Right cardiac atrium (tissue), 5 donors: ENCODE results near the gene PSMB7. TPM values are rescaled to one million over a fixed set of nuclear protein-coding genes. Genes with fewer than 3 reads are reported as not detected.

ENCODE experiments used
- ATAC-seq, 2 donors: fragments of 200-7000 bp; cut with Tn5 transposase; one replicate each; pipeline versions ENCODE4 v1.8.0 to v1.9.1; 2020; ENCODE audit warnings: moderate library complexity in 2 of 2, mild to moderate bottlenecking in 1 of 2
- DNase-seq, 3 donors: peaks; one replicate each; pipeline ENCODE4 v3.0.0-alpha.2; 2020
- H3K27ac ChIP-seq: one replicate; pipeline ENCODE4 v1.5.1; 2013; ENCODE audit warnings: mild to moderate bottlenecking, low read length, control low read depth, moderate library complexity
- H3K27me3 ChIP-seq: one replicate; pipeline ENCODE4 v1.6.1; 2013; ENCODE audit not compliant: control insufficient read depth, insufficient read depth
- H3K4me1 ChIP-seq: one replicate; pipeline ENCODE4 v1.6.1; 2013; ENCODE audit warnings: low read length; ENCODE audit not compliant: control insufficient read depth, insufficient read depth
- H3K4me3 ChIP-seq: one replicate; pipeline ENCODE4 v1.5.1; 2013; ENCODE audit warnings: low read length, control low read depth
- H3K9me3 ChIP-seq: one replicate; pipeline ENCODE4 v1.6.1; 2013; ENCODE audit warnings: low read length; ENCODE audit not compliant: control insufficient read depth
- WGBS: extraction: QIAGEN DNeasy Blood & Tissue Kit; methylation state at CpG from one replicate; pipeline ENCODE4 v1.1.7; 2013; 5-methylcytosine and 5-hydroxymethylcytosine counted together
- intact Hi-C, 4 donors: fragments of 100-400 bp; cut with DNase I; formaldehyde crosslinking; loops; one replicate each; pipeline versions ENCODE4 v1.11.0 to v1.14.0; 2022 to 2023
- polyA plus RNA-seq: library from polyadenylated mRNA; stranded (reverse); fragments of 200-250 nt; gene quantifications from one replicate; pipeline ENCODE4 v1.2.3, GENCODE V29; 2013
- total RNA-seq, 4 donors: library from RNA; stranded (reverse); fragmentation: NEBNext Ultra II Directional; extraction: Animal tissue kit (Norgen Biotek cat#: 25700); gene quantifications; one replicate each; pipeline ENCODE4 v1.2.1, GENCODE V29; 2021
- donor health status: healthy with polysubstance abuse.
- donor health status: DM: no; HTN: yes; CAD: no.
- donor health status: DM: no; HTN: no; CAD: no.
- donor health status: DM: no; HTN: yes; CAD: no; lungs with severe emphysema.
- donor health status: DM: yes; HTN: yes; CAD: no.

The PSMB7 gene
- total and polyA plus RNA-seq, 5 donors: 130 to 203 (median 138) TPM

GRCh38 chr9:124348831-124349230 is 66.4 kb downstream of the PSMB7 start:
- 92% methylated on average over 12 of the region's 12 CpGs for WGBS
- no peak for ATAC-seq
- H3K4me3 ChIP-seq: no peak overlapping the region
- no peaks in the 10 kb centered on the region for H3K4me1 ChIP-seq
- H3K27ac ChIP-seq: no peak overlapping the region
- no peaks in the 10 kb centered on the region for H3K9me3 ChIP-seq
- DNase-seq: peak in 1 of 3 donors; percentile 36
- H3K27me3 ChIP-seq: no peaks in the 10 kb centered on the region
- intact Hi-C loops: no loop called here

GRCh38 chr9:124348363-124348762 is 66.9 kb downstream of the PSMB7 start:
- Histone ChIP-seq H3K4me1 (no peaks in the 10 kb centered on the region), H3K27me3 (no peaks in the 10 kb centered on the region), H3K27ac (no peak overlapping the region), H3K9me3 (no peaks in the 10 kb centered on the region), H3K4me3 (no peak overlapping the region)
- intact Hi-C loops: no loop called here
- ATAC-seq (no peak), DNase-seq (no peak)
- WGBS: 95% methylated on average over 3 of the region's 3 CpGs

GRCh38 chr9:124347968-124348358 is 67.3 kb downstream of the PSMB7 start:
- 79% methylated on average over 8 of the region's 8 CpGs for WGBS
- DNase-seq: peak in 1 of 3 donors; percentile 20
- Histone ChIP-seq H3K4me3 (no peak overlapping the region), H3K9me3 (no peaks in the 10 kb centered on the region), H3K27me3 (no peaks in the 10 kb centered on the region), H3K27ac (no peak overlapping the region), H3K4me1 (no peaks in the 10 kb centered on the region)
- ATAC-seq: no peak
- intact Hi-C loops: no loop called here

GRCh38 chr9:124347206-124347967 is 67.9 kb downstream of the PSMB7 start:
- H3K4me1 ChIP-seq: peaks cover 2% of the 10 kb centered on the region
- ATAC-seq (no peak), DNase-seq (peak in 1 of 3 donors; percentile 48)
- H3K27ac ChIP-seq: no peak overlapping the region
- intact Hi-C loops: no loop called here
- no peaks in the 10 kb centered on the region for H3K27me3 ChIP-seq
- H3K9me3 ChIP-seq: no peaks in the 10 kb centered on the region
- WGBS: 66% methylated on average over 26 of the region's 26 CpGs
- no peak overlapping the region for H3K4me3 ChIP-seq

GRCh38 chr9:124346347-124347163 is 68.7 kb downstream of the PSMB7 start:
- H3K27me3 ChIP-seq: no peaks in the 10 kb centered on the region
- WGBS: 90% methylated on average over 34 of the region's 34 CpGs
- no peak overlapping the region for H3K27ac ChIP-seq
- ATAC-seq: no peak
- no peak overlapping the region for H3K4me3 ChIP-seq
- H3K9me3 ChIP-seq: no peaks in the 10 kb centered on the region
- peaks cover 2% of the 10 kb centered on the region for H3K4me1 ChIP-seq
- DNase-seq: peak in 1 of 3 donors; percentile 42
- intact Hi-C loops: no loop called here

GRCh38 chr9:124345751-124346281 is 69.4 kb downstream of the PSMB7 start:
- DNase-seq: peak; percentile 10 to 48 (median 31)
- Histone ChIP-seq H3K27me3 (no peaks in the 10 kb centered on the region), H3K4me1 (peaks cover 2% of the 10 kb centered on the region), H3K4me3 (no peak overlapping the region), H3K9me3 (no peaks in the 10 kb centered on the region), H3K27ac (no peak overlapping the region)
- ATAC-seq: no peak
- intact Hi-C loops: no loop called here
- 89% methylated on average over 9 of the region's 9 CpGs for WGBS

- ATAC-seq (no peak), DNase-seq (peak; percentile 4 to 21 (median 21))
- Histone ChIP-seq H3K27ac (no peak overlapping the region), H3K4me3 (no peak overlapping the region), H3K4me1 (peaks cover 2% of the 10 kb centered on the region), H3K9me3 (no peaks in the 10 kb centered on the region), H3K27me3 (no peaks in the 10 kb centered on the region)
- intact Hi-C loops: no loop called here
- WGBS: 86% methylated on average over 14 of the region's 14 CpGs
Measured at GRCh38 chr9:124345063-124345462, 70.2 kb downstream of the PSMB7 start.

- DNase-seq (peak; percentile 7 to 61 (median 40)), ATAC-seq (no peak)
- Histone ChIP-seq H3K27ac (no peak overlapping the region), H3K4me1 (peaks cover 2% of the 10 kb centered on the region), H3K27me3 (no peaks in the 10 kb centered on the region), H3K4me3 (no peak overlapping the region), H3K9me3 (no peaks in the 10 kb centered on the region)
- WGBS: 87% methylated on average over 29 of the region's 29 CpGs
- intact Hi-C loops: no loop called here
Measured at GRCh38 chr9:124344291-124345050, 70.8 kb downstream of the PSMB7 start.

GRCh38 chr9:124343533-124344290 is 71.5 kb downstream of the PSMB7 start:
- 84% methylated on average over 23 of the region's 23 CpGs for WGBS
- DNase-seq (peak; percentile 9 to 36 (median 18)), ATAC-seq (no peak)
- Histone ChIP-seq H3K4me1 (peaks cover 2% of the 10 kb centered on the region), H3K9me3 (no peaks in the 10 kb centered on the region), H3K4me3 (no peak overlapping the region), H3K27me3 (no peaks in the 10 kb centered on the region), H3K27ac (no peak overlapping the region)
- intact Hi-C loops: no loop called here

GRCh38 chr9:124342776-124343485 is 72.3 kb downstream of the PSMB7 start:
- peaks cover 2% of the 10 kb centered on the region for H3K4me1 ChIP-seq
- 38% methylated on average over 26 of the region's 26 CpGs for WGBS
- ATAC-seq (peak; percentile 51 to 67), DNase-seq (peak; percentile 72 to 82 (median 81))
- intact Hi-C loops: no loop called here
- H3K27ac ChIP-seq: no peak overlapping the region
- no peaks in the 10 kb centered on the region for H3K27me3 ChIP-seq
- no peak overlapping the region for H3K4me3 ChIP-seq
- H3K9me3 ChIP-seq: no peaks in the 10 kb centered on the region
